Small intestine (tissue), 7 donors: ENCODE data around the gene PDE4D. TPM values are rescaled to one million over a fixed set of nuclear protein-coding genes. Genes with fewer than 3 reads are reported as not detected.
A peak's percentile ranks its signal among the peaks of the same experiment; 100 is the strongest.

Source experiments
- DNase-seq, 2 donors: peaks; one replicate each; pipeline versions ENCODE4 v3.0.0 to v3.0.0-alpha.2; 2013
- FAIRE-seq: peaks from 2 replicates; lab custom pipeline; 2012; peaks lifted over from hg19 to GRCh38; lab: Jason Lieb, UNC
- H3K27ac ChIP-seq, 3 donors: one replicate each; pipeline ENCODE4 v1.5.1; 2013; ENCODE audit warnings: low read length in 2 of 3, mild to moderate bottlenecking in 2 of 3, control low read depth in 1 of 3, inconsistent platforms in 1 of 3, low read depth in 1 of 3, moderate library complexity in 1 of 3
- H3K27me3 ChIP-seq, 3 donors: one replicate each; pipeline ENCODE4 v1.6.1; 2013; ENCODE audit warnings: low read length in 3 of 3, inconsistent platforms in 1 of 3; ENCODE audit not compliant: control insufficient read depth in 3 of 3, insufficient read depth in 3 of 3
- H3K36me3 ChIP-seq, 3 donors: one replicate each; pipeline ENCODE4 v1.6.1; 2013; ENCODE audit warnings: low read length in 3 of 3, inconsistent platforms in 1 of 3, low read depth in 1 of 3, mild to moderate bottlenecking in 1 of 3, moderate library complexity in 1 of 3; ENCODE audit not compliant: control insufficient read depth in 3 of 3, insufficient read depth in 2 of 3
- H3K4me1 ChIP-seq, 3 donors: one replicate each; pipeline ENCODE4 v1.6.1; 2013; ENCODE audit warnings: low read length in 2 of 3, inconsistent platforms in 1 of 3, low read depth in 1 of 3, mild to moderate bottlenecking in 1 of 3, moderate library complexity in 1 of 3; ENCODE audit not compliant: control insufficient read depth in 3 of 3, insufficient read depth in 2 of 3
- H3K4me3 ChIP-seq, 3 donors: one replicate each; pipeline ENCODE4 v1.5.1; 2013; ENCODE audit warnings: low read length in 3 of 3, control low read depth in 1 of 3, inconsistent platforms in 1 of 3, low read depth in 1 of 3, mild to moderate bottlenecking in 1 of 3, moderate library complexity in 1 of 3
- H3K9me3 ChIP-seq, 2 donors: one replicate each; pipeline ENCODE4 v1.6.1; 2013; ENCODE audit warnings: low read depth in 1 of 2, low read length in 1 of 2; ENCODE audit not compliant: control insufficient read depth in 2 of 2, insufficient read depth in 1 of 2
- WGBS, 3 donors: extraction: QIAGEN DNeasy Blood & Tissue Kit; methylation state at CpG; one replicate each; pipeline ENCODE4 v1.1.7; 2013; 5-methylcytosine and 5-hydroxymethylcytosine counted together
- polyA plus RNA-seq, 4 donors: library from polyadenylated mRNA; stranded (reverse) in 3 of 4; unstranded in 1 of 4; fragments of 200-250 nt in 3 of 4; fragments of 120-200 nt in 1 of 4; gene quantifications; one replicate each; pipeline versions ENCODE4 v1.2.1 to v1.2.3, GENCODE V29; 2013
- donor health status: healthy with polysubstance abuse.
- donor health status: control.
- donor health status: control.
- donor health status: Bipolar disorder and iron deficiency.
- donor health status: healthy.

The PDE4D gene
- polyA plus RNA-seq, 4 donors: 2.9 to 16.2 (median 5.3) TPM

GRCh38 chr5:59587489-59588337, 305.8 kb downstream of the PDE4D start:
- Histone ChIP-seq H3K4me1 (peaks cover 6 to 57% (median 8%) of the 10 kb centered on the region in 3 donors), H3K4me3 (peak overlapping the region; percentile 4 to 43 (median 41)), H3K27ac (peak overlapping the region in 2 of 3 donors; percentile 26 to 60), H3K9me3 (no peaks in the 10 kb centered on the region), H3K27me3 (no peaks in the 10 kb centered on the region), H3K36me3 (no peaks in the 10 kb centered on the region)
- FAIRE-seq: no peak
- WGBS, 3 donors: 8 to 17% (median 17%) methylated on average over 17 of the region's 17 CpGs
- DNase-seq: peak; percentile 81 to 89

GRCh38 chr5:59586841-59587240, 306.7 kb downstream of the PDE4D start:
- no peak for FAIRE-seq

GRCh38 chr5:59584858-59585846, 308.4 kb downstream of the PDE4D start:
- Histone ChIP-seq H3K36me3 (no peaks in the 10 kb centered on the region), H3K4me3 (peak overlapping the region in 1 of 3 donors; percentile 9), H3K9me3 (no peaks in the 10 kb centered on the region), H3K4me1 (peaks cover 6 to 56% (median 8%) of the 10 kb centered on the region in 3 donors), H3K27ac (peak overlapping the region in 1 of 3 donors; percentile 75), H3K27me3 (no peaks in the 10 kb centered on the region)
- FAIRE-seq: no peak
- DNase-seq: no peak
- 84 to 87% (median 87%) methylated on average over 6 of the region's 6 CpGs for WGBS, 3 donors

More at GRCh38 chr5:59586841-59587240, 306.7 kb downstream of the PDE4D start:
- no peak for DNase-seq
- Histone ChIP-seq H3K27ac (peak overlapping the region in 1 of 3 donors; percentile 26), H3K4me1 (peaks cover 6 to 64% (median 8%) of the 10 kb centered on the region in 3 donors), H3K36me3 (no peaks in the 10 kb centered on the region), H3K9me3 (no peaks in the 10 kb centered on the region), H3K4me3 (peak overlapping the region in 1 of 3 donors; percentile 43), H3K27me3 (no peaks in the 10 kb centered on the region)
- 86 to 93% (median 86%) methylated on average over 5 of the region's 5 CpGs for WGBS, 3 donors

- peak in 1 of 2 donors; percentile 76 for DNase-seq
- no peak for FAIRE-seq
- Histone ChIP-seq H3K27ac (peak overlapping the region in 1 of 3 donors; percentile 75), H3K27me3 (no peaks in the 10 kb centered on the region), H3K36me3 (no peaks in the 10 kb centered on the region), H3K4me3 (peak overlapping the region in 1 of 3 donors; percentile 23), H3K9me3 (no peaks in the 10 kb centered on the region), H3K4me1 (peaks cover 6 to 54% (median 8%) of the 10 kb centered on the region in 3 donors)
- 28 to 51% (median 37%) methylated on average over 8 of the region's 8 CpGs for WGBS, 3 donors
These were observed 309.5 kb downstream of the PDE4D start for GRCh38 chr5:59583810-59584562.

GRCh38 chr5:59583151-59583809, 310.2 kb downstream of the PDE4D start:
- Histone ChIP-seq H3K36me3 (no peaks in the 10 kb centered on the region), H3K27me3 (no peaks in the 10 kb centered on the region), H3K4me3 (peak overlapping the region in 1 of 3 donors; percentile 23), H3K27ac (peak overlapping the region in 1 of 3 donors; percentile 75), H3K9me3 (no peaks in the 10 kb centered on the region), H3K4me1 (peaks cover 6 to 55% (median 8%) of the 10 kb centered on the region in 3 donors)
- DNase-seq (peak; percentile 77 to 81), FAIRE-seq (no peak)
- WGBS, 3 donors: 18 to 65% (median 36%) methylated on average over 2 of the region's 2 CpGs

GRCh38 chr5:59582746-59583145, 310.8 kb downstream of the PDE4D start:
- DNase-seq (no peak), FAIRE-seq (no peak)
- H3K27me3 ChIP-seq: no peaks in the 10 kb centered on the region
- no peak overlapping the region for H3K4me3 ChIP-seq
- peak overlapping the region in 1 of 3 donors; percentile 75 for H3K27ac ChIP-seq
- H3K36me3 ChIP-seq: no peaks in the 10 kb centered on the region
- H3K9me3 ChIP-seq: no peaks in the 10 kb centered on the region
- peaks cover 6 to 50% (median 8%) of the 10 kb centered on the region in 3 donors for H3K4me1 ChIP-seq

GRCh38 chr5:59579824-59580167, 313.7 kb downstream of the PDE4D start:
- no peak for FAIRE-seq

More at GRCh38 chr5:59579824-59580167, 313.7 kb downstream of the PDE4D start:
- no peak for DNase-seq
- 82 to 96% (median 93%) methylated on average over 1 of the region's 1 CpG for WGBS, 3 donors
- Histone ChIP-seq H3K27ac (no peak overlapping the region), H3K9me3 (no peaks in the 10 kb centered on the region), H3K4me1 (peaks cover 6 to 33% (median 8%) of the 10 kb centered on the region in 3 donors), H3K4me3 (no peak overlapping the region), H3K36me3 (no peaks in the 10 kb centered on the region), H3K27me3 (no peaks in the 10 kb centered on the region)
